OCI-LY1 (cell line): ENCODE results near the gene METTL9.
"Not testable (repeated sequence)": the region's sequence is repeated elsewhere in the genome, so short reads cannot be mapped to it uniquely, and the experiment has no call there.

Source experiments
- EZH2 ChIP-seq: fragments of 200-600 bp; sonication (generic), shearing (Covaris generic); IDR thresholded peaks from 2 replicates; pipeline ENCODE4 v1.8.0; 2017; ENCODE audit warnings: borderline replicate concordance, mixed run types, mild to moderate bottlenecking, antibody characterized with exemption, low read length, moderate library complexity, mixed read lengths
- TF ChIP-seq, protein P1 (sequence below): fragments of 200-600 bp; sonication (generic), shearing (Covaris generic); IDR thresholded peaks from 2 replicates; pipeline ENCODE4 v1.5.1; 2017; ENCODE audit warnings: mild to moderate bottlenecking, antibody characterized with exemption, low read length, moderate library complexity, mixed read lengths

DNA sequence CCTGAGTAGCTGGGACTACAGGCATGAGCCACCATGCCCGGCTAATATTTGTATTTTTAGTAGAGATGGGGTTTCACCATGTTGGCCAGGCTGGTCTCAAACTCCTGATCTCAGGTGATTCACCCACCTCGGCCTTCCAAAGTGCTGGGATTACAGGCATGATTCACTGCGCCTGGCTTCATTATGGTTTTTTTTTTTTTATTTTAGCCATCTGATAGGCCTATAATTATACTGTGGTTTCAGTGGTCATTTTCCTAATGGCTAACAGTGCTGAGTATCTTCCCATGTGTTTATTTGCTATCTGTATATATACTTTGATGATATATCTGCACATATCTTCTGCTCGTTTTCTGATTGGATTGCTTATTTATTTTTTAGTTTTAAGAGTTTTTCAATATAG lies 75.1 kb downstream of the METTL9 start:
- TF ChIP-seq, protein P1, sequence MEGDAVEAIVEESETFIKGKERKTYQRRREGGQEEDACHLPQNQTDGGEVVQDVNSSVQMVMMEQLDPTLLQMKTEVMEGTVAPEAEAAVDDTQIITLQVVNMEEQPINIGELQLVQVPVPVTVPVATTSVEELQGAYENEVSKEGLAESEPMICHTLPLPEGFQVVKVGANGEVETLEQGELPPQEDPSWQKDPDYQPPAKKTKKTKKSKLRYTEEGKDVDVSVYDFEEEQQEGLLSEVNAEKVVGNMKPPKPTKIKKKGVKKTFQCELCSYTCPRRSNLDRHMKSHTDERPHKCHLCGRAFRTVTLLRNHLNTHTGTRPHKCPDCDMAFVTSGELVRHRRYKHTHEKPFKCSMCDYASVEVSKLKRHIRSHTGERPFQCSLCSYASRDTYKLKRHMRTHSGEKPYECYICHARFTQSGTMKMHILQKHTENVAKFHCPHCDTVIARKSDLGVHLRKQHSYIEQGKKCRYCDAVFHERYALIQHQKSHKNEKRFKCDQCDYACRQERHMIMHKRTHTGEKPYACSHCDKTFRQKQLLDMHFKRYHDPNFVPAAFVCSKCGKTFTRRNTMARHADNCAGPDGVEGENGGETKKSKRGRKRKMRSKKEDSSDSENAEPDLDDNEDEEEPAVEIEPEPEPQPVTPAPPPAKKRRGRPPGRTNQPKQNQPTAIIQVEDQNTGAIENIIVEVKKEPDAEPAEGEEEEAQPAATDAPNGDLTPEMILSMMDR = not testable (repeated sequence)
- TF ChIP-seq EZH2 = not testable (repeated sequence)
